ENCODE measurements around the gene SLC8A1. TPM values are rescaled to one million over a fixed set of nuclear protein-coding genes. Genes with fewer than 3 reads are reported as not detected.

The SLC8A1 gene
- total RNA-seq, 1 donor = 39.1 TPM

DNA sequence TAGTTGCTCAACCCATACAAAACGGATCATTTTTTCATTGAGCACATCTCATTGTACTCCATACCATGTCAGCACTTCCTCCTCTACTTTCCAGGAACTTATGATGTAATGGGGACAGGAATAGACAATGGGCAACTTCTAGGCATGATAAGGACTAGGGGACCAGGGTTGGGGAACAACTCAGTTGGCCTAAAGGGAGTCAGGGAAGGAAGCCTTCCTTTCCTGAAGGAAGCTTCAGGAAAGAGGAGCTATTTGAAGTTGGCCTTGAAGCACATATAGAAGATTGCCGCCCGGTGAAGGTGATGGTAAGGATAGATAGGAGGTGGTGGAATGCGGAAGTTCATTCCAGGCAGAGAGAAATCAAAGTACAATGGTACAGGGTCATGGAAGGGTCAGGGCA lies 283.9 kb downstream of the SLC8A1 start:
- no peak overlapping the region for H3K4me3 ChIP-seq (ENCODE audit: low read depth, low read length)
- peak; percentile 11 for DNase-seq (ENCODE audit: low read depth)
- TF ChIP-seq CTCF (IDR thresholded peaks at IDR 0.05; ENCODE audit: insufficient read depth, low read length) = no peak

- DNase-seq (ENCODE audit: low read depth) = no peak
- no peak overlapping the region for H3K4me3 ChIP-seq (ENCODE audit: low read depth, low read length)
- TF ChIP-seq CTCF (IDR thresholded peaks at IDR 0.05; ENCODE audit: insufficient read depth, low read length) = no peak
Measured at GRCh38 chr2:40166006-40166405, 285.9 kb downstream of the SLC8A1 start.

GRCh38 chr2:40165509-40165844 lies 286.4 kb downstream of the SLC8A1 start:
- no peak for TF ChIP-seq CTCF (IDR thresholded peaks at IDR 0.05; ENCODE audit: insufficient read depth, low read length)
- H3K4me3 ChIP-seq (ENCODE audit: low read depth, low read length) = no peak overlapping the region
- DNase-seq (ENCODE audit: low read depth) = peak; percentile 61

DNA sequence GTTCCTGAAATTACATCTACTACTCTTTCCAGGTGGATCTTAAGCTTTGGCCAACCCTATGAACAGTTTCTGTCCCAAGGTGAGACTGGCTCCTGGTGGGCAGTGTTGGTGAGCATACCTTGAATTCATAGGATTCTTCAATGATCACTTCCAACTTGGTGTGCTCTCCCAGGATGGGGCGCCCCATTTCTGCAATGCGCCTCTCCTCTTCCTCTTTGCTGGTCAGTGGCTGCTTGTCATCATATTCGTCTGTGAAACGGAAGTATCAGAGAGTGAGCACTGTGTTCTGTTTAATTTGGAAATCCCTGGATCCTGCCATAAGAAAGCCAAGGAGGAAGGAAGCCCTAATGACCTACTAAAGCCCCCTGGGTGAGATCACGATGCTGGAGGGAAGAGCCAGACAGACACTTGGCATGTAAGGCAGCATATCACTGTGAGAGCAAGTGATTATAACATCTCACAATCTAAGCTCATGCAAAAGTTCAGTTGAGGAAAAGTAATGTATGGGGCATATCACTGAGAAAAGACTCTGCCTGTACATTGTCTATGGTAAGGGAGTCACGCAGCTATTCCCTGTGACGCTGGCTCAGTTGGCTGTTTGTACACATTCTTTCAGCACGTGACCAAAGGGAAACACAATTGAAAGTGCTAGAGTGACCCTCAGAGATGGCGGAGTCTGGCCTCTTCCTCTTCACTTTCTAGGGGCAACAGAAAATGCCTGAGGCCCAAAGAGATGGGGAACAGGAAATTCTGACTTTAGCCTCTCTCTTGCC lies 287.0 kb downstream of the SLC8A1 start:
- no peak overlapping the region for H3K4me3 ChIP-seq (ENCODE audit: low read depth, low read length)
- DNase-seq (ENCODE audit: low read depth) = no peak
- TF ChIP-seq CTCF (IDR thresholded peaks at IDR 0.05; ENCODE audit: insufficient read depth, low read length) = no peak

- TF ChIP-seq CTCF (IDR thresholded peaks at IDR 0.05; ENCODE audit: insufficient read depth, low read length) = no peak
- DNase-seq (ENCODE audit: low read depth) = no peak
- no peak overlapping the region for H3K4me3 ChIP-seq (ENCODE audit: low read depth, low read length)
Measured at GRCh38 chr2:40161986-40162385, 289.9 kb downstream of the SLC8A1 start.

DNA sequence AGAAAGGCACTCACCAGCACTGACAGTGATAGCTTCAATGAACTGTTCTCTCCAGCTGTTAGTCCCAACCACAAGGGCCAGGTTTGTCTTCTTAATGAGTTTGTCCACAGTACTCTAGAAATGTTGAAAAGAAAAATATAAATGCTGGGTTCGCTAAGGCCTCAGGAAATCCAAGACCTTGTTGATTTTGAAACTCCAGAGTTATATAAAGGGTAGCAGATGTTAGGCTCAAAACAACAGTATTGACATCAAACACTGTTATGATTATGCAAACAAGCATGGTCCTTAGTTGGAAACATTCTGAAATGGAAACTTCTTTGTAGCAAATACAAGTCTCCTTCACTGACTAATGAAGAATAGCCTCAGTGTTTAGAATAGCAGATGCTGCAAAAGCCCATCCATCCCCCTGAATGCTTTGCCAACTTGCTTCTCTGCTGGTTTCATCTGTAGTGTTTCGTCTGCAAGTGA lies 291.1 kb downstream of the SLC8A1 start:
- DNase-seq (ENCODE audit: low read depth) = no peak
- no peak overlapping the region for H3K4me3 ChIP-seq (ENCODE audit: low read depth, low read length)
- no peak for TF ChIP-seq CTCF (IDR thresholded peaks at IDR 0.05; ENCODE audit: insufficient read depth, low read length)

DNA sequence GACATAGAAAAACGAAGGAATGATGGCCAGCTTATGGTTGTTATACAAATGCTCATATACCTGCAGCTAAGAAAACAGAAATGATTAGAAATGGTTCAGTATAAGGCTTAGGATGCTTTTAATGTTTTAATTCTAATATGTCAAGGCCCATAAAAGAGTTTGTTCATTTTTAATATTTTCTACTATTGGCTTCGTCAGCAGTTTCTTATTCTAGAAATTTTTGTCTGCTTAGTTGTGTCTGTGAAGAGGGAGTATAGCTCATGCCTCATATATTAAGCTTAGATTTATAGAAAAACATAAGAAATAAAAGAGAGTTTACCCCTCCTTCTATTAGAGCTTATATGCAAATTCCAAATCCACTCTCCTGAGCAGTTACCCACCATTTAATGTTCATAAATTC lies 292.6 kb downstream of the SLC8A1 start:
- no peak for TF ChIP-seq CTCF (IDR thresholded peaks at IDR 0.05; ENCODE audit: insufficient read depth, low read length)
- no peak for DNase-seq (ENCODE audit: low read depth)
- H3K4me3 ChIP-seq (ENCODE audit: low read depth, low read length) = no peak overlapping the region
